ENCODE measurements around the gene LRMDA.

DNA sequence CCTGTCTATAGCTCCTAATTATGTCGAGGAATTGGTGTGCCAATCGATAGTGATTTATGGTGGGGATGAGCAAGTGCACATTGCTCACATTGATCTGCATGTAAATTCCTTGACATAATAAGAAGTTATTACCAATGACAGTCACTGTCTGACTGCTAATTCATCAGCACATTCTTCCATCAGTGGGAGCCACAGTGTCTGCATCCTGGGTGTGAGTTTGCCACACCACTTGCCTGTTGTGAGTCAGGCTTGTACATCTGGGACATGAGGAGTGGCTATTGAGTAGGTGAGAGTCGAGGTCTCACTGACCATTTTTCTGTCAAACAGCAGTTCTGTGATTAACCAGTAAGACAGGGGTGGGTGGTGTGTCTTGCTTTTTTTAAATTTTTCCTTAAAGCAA, 263.4 kb downstream of the LRMDA start:
- TF ChIP-seq, protein P1, sequence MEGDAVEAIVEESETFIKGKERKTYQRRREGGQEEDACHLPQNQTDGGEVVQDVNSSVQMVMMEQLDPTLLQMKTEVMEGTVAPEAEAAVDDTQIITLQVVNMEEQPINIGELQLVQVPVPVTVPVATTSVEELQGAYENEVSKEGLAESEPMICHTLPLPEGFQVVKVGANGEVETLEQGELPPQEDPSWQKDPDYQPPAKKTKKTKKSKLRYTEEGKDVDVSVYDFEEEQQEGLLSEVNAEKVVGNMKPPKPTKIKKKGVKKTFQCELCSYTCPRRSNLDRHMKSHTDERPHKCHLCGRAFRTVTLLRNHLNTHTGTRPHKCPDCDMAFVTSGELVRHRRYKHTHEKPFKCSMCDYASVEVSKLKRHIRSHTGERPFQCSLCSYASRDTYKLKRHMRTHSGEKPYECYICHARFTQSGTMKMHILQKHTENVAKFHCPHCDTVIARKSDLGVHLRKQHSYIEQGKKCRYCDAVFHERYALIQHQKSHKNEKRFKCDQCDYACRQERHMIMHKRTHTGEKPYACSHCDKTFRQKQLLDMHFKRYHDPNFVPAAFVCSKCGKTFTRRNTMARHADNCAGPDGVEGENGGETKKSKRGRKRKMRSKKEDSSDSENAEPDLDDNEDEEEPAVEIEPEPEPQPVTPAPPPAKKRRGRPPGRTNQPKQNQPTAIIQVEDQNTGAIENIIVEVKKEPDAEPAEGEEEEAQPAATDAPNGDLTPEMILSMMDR (conservative IDR thresholded peaks at IDR 0.05; ENCODE audit: low read depth, low read length), result no peak
- TF ChIP-seq EZH2 (IDR thresholded peaks at IDR 0.05; ENCODE audit: low read length, unreplicated experiment) (no peak), EZH2phosphoT487 (IDR thresholded peaks at IDR 0.05; ENCODE audit: borderline replicate concordance, low read length) (no peak)
